NB4 (cell line): Measurements from ENCODE around the gene BHLHE23.

Source experiments
- POLR2A ChIP-seq: IDR thresholded peaks from 2 replicates; pipeline ENCODE4 v1.6.1; 2011; ENCODE audit warnings: mild to moderate bottlenecking; ENCODE audit not compliant: insufficient read length; ENCODE audit errors: extremely low read depth
- TF ChIP-seq, protein P1 (sequence below): IDR thresholded peaks from one replicate; pipeline ENCODE4 v1.5.1; 2012; ENCODE audit warnings: low read depth, low read length

DNA sequence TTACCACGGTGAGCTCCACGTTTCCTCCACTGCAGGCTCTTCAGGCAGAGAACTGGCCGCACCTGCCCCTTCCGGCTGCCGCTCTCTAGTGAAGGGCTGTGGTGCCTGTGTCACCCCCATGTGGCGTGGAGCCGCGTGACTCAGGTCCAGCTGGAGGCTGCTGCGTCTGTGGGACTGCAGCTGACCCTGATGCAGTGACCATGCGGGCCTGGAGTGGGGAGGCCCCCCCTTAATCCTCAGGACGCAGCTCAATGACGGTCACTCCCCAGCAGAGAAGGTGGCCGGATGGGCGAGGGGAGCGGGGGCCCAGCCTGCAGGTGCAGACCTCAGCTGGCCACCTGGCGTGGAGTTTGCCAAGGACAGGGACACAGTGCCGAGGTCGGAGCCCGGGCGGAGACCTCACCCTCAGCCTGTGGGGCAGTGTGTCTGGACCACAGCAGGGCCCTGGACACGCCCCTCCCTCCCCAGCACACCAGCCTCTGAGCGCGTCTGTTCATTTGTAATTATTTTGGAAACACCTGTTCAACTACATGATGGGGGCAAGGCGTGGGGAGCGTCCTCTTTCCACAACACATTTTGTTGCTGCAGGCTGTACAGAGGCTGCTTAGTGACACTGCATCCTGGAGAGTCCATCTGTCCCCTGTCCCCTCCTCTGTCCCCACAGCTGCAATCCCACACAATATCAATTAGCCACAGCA lies 10.7 kb downstream of the BHLHE23 start:
- no peak for TF ChIP-seq POLR2A
- TF ChIP-seq, protein P1, sequence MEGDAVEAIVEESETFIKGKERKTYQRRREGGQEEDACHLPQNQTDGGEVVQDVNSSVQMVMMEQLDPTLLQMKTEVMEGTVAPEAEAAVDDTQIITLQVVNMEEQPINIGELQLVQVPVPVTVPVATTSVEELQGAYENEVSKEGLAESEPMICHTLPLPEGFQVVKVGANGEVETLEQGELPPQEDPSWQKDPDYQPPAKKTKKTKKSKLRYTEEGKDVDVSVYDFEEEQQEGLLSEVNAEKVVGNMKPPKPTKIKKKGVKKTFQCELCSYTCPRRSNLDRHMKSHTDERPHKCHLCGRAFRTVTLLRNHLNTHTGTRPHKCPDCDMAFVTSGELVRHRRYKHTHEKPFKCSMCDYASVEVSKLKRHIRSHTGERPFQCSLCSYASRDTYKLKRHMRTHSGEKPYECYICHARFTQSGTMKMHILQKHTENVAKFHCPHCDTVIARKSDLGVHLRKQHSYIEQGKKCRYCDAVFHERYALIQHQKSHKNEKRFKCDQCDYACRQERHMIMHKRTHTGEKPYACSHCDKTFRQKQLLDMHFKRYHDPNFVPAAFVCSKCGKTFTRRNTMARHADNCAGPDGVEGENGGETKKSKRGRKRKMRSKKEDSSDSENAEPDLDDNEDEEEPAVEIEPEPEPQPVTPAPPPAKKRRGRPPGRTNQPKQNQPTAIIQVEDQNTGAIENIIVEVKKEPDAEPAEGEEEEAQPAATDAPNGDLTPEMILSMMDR: no peak
